K562 (cell line): Measurements from ENCODE around the gene TMEM120B. TPM values are rescaled to one million over a fixed set of nuclear protein-coding genes. Genes with fewer than 3 reads are reported as not detected.

Experiments
- ATAC-seq: fragments of 200-7000 bp; cut with Tn5 transposase; 3 replicates; pipeline ENCODE4 v1.9.1; 2020; ENCODE audit warnings: moderate library complexity
- BruUV-seq: library from RNA; stranded (reverse); fragments of 400-500 nt; replicated peaks from 2 replicates; lab custom pipeline; 2021; lab: Mats Ljungman, UMichigan
- CTCF ChIA-PET: fragments of 300-600 bp; formaldehyde crosslinking; extraction: SDS; loops from one replicate; lab custom pipeline; 2021; ENCODE audit warnings: low intra/inter-chr PET ratio; lab: Yijun Ruan, JAX
- POLR2A ChIA-PET: fragments of 300-600, 350-650 bp; sonication (Branson Sonifier 250); formaldehyde crosslinking; extraction: SDS; loops from one replicate; lab custom pipeline; 2021; ENCODE audit warnings: antibody characterized with exemption, inconsistent platforms; lab: Yijun Ruan, JAX
- DNase-seq, 4 experiments: peaks; one replicate each; pipeline versions ENCODE4 v3.0.0 to v3.0.0-alpha.2; 2011 to 2018; ENCODE audit warnings: low spot score in 3 of 4, mixed read lengths in 3 of 4; ENCODE audit errors: extremely low read depth in 1 of 4
- FAIRE-seq: peaks from 2 replicates; lab custom pipeline; 2011; peaks lifted over from hg19 to GRCh38; lab: Jason Lieb, UNC
- H2AFZ ChIP-seq: 2 replicates; pipeline ENCODE4 v1.6.0; 2011; ENCODE audit warnings: low read depth, low read length, control low read depth, inconsistent platforms
- H3K27ac ChIP-seq: fragments of 200-600 bp; 3 replicates; pipeline ENCODE4 v1.8.0; 2011; ENCODE audit warnings: low read depth, mild to moderate bottlenecking, control low read depth, inconsistent platforms, low read length, moderate library complexity, mixed read lengths; ENCODE audit errors: extremely low read depth
- H3K27me3 ChIP-seq, 2 experiments: fragments of 300-600 bp in 1 of 2; 2 replicates in 1 of 2; 3 replicates in 1 of 2; pipeline versions ENCODE4 v1.6.0 to v1.8.0; 2011; ENCODE audit warnings: inconsistent platforms in 2 of 2, low read length in 2 of 2, mild to moderate bottlenecking in 1 of 2, mixed read lengths in 1 of 2, moderate library complexity in 1 of 2; ENCODE audit not compliant: control insufficient read depth in 2 of 2, insufficient read depth in 2 of 2
- H3K36me3 ChIP-seq: fragments of 300-600 bp; 3 replicates; pipeline ENCODE4 v1.8.0; 2011; ENCODE audit warnings: mild to moderate bottlenecking, low read length, inconsistent platforms; ENCODE audit not compliant: control insufficient read depth, insufficient read depth
- H3K4me1 ChIP-seq, 2 experiments: fragments of 200-600 bp in 1 of 2; replicated peaks in 1 of 2; 2 replicates in 1 of 2; 3 replicates in 1 of 2; pipeline versions ENCODE4 v1.5.1 to v1.8.0; 2011; ENCODE audit warnings: inconsistent platforms in 2 of 2, low read length in 2 of 2, mild to moderate bottlenecking in 1 of 2, mixed read lengths in 1 of 2, moderate library complexity in 1 of 2; ENCODE audit not compliant: control insufficient read depth in 2 of 2, insufficient read depth in 2 of 2
- H3K4me2 ChIP-seq: 2 replicates; pipeline ENCODE4 v1.6.1; 2011; ENCODE audit warnings: low read length, control low read depth, inconsistent platforms, mixed read lengths; ENCODE audit not compliant: insufficient read depth
- H3K4me3 ChIP-seq: fragments of 200-600 bp; sonication (generic), shearing (Covaris generic); 2 replicates; pipeline ENCODE4 v1.5.1; 2016; ENCODE audit warnings: control low read depth, inconsistent platforms
- H3K79me2 ChIP-seq: fragments of 200-600 bp; 3 replicates; pipeline ENCODE4 v1.8.0; 2011; ENCODE audit warnings: low read length, inconsistent platforms; ENCODE audit not compliant: control insufficient read depth, insufficient read depth
- H3K9ac ChIP-seq, 2 experiments: 2 replicates each; pipeline versions ENCODE4 v1.6.0 to v1.6.1; 2011; ENCODE audit warnings: low read depth in 2 of 2, low read length in 2 of 2, control low read depth in 1 of 2, inconsistent platforms in 1 of 2, mild to moderate bottlenecking in 1 of 2, mixed read lengths in 1 of 2; ENCODE audit not compliant: insufficient read depth in 1 of 2
- H3K9me1 ChIP-seq: one replicate; pipeline ENCODE4 v1.6.0; 2011; ENCODE audit warnings: inconsistent platforms, mild to moderate bottlenecking, low read length, moderate library complexity; ENCODE audit not compliant: control insufficient read depth, insufficient read depth
- H3K9me3 ChIP-seq: replicated peaks from 2 replicates; pipeline ENCODE4 v1.5.1; 2011; ENCODE audit warnings: low read depth, low read length, inconsistent platforms; ENCODE audit not compliant: control insufficient read depth, insufficient read depth
- H4K20me1 ChIP-seq: replicated peaks from 2 replicates; pipeline ENCODE4 v1.6.1; 2011; ENCODE audit warnings: low read length, inconsistent platforms, mixed read lengths; ENCODE audit not compliant: control insufficient read depth, insufficient read depth
- CEBPB ChIP-seq: fragments of 450-650 bp; IDR thresholded peaks from 2 replicates; pipeline ENCODE4 v1.6.1; 2016; ENCODE audit warnings: missing genetic modification characterization, missing compliant biosample characterization
- RBM22 ChIP-seq: fragments of 200-400 bp; formaldehyde crosslinking; IDR thresholded peaks from 2 replicates; pipeline ENCODE4 v1.6.1; 2018; ENCODE audit warnings: low read length, low read depth; ENCODE audit not compliant: poor library complexity, severe bottlenecking
- SRF ChIP-seq, 2 experiments: fragments of 250-450, 450-650 bp in 1 of 2; sonication (Bioruptor Pico) in 1 of 2; sonication (generic) in 1 of 2; formaldehyde crosslinking; IDR thresholded peaks; 2 replicates each; pipeline versions ENCODE4 v1.5.0 to v1.5.1; 2020 to 2022; ENCODE audit warnings: mild to moderate bottlenecking in 1 of 2, missing genetic modification reagents in 1 of 2
- ZNF184 ChIP-seq: sonication (generic); formaldehyde crosslinking; IDR thresholded peaks from 2 replicates; pipeline ENCODE4 v1.5.0; 2020; ENCODE audit warnings: missing genetic modification reagents
- ZSCAN29 ChIP-seq: fragments of 450-650 bp; IDR thresholded peaks from 2 replicates; pipeline ENCODE4 v1.6.1; 2017
- ZZZ3 ChIP-seq: fragments of 450-650 bp; IDR thresholded peaks from 2 replicates; pipeline ENCODE4 v1.6.1; 2016; ENCODE audit warnings: antibody characterized with exemption, mild to moderate bottlenecking, moderate library complexity
- WGBS: fragments of 100-300 bp; shearing (Covaris generic); methylation state at CpG from one replicate; pipeline ENCODE4 v1.1.6; 2016; ENCODE audit warnings: low coverage, mixed read lengths; ENCODE audit not compliant: insufficient coverage; ENCODE audit errors: missing lambda C conversion rate; 5-methylcytosine and 5-hydroxymethylcytosine counted together
- in situ Hi-C: fragments of 300-500 bp; cut with MboI; formaldehyde crosslinking; loops from 4 replicates; pipeline ENCODE4 v1.15.0; 2018; ENCODE audit warnings: inconsistent platforms, mixed read lengths
- intact Hi-C: fragments of 100-400 bp; cut with micrococcal nuclease; formaldehyde crosslinking; loops from 2 replicates; pipeline ENCODE4 v1.14.2; 2022
- polyA plus RNA-seq, 8 experiments: library from polyadenylated mRNA; depleted of rRNA in 4 of 8; stranded (reverse) in 5 of 8; unstranded in 3 of 8; fragments of >200 nt; fragmentation: Nextera tagmentation in 2 of 8; fragmentation: Illumina TruSeq in 1 of 8; extraction: Ambion mirVana in 2 of 8; extraction: Trizol in 1 of 8; gene quantifications; 2 replicates each; pipeline versions ENCODE4 v1.2.1 to v1.2.3, GENCODE V29; 2011 to 2014; ENCODE audit warnings: inconsistent platforms in 1 of 8, missing spikeins in 1 of 8
- total RNA-seq, 7 experiments: library from RNA; depleted of rRNA in 6 of 7; stranded (reverse); fragments of >200 nt in 6 of 7; fragmentation: Illumina TruSeq in 2 of 7; extraction: Trizol in 2 of 7; gene quantifications; 2 replicates each; pipeline versions ENCODE4 v1.2.1 to v1.2.3, GENCODE V29; 2011 to 2021; ENCODE audit warnings: low replicate concordance in 1 of 7
- TF ChIP-seq, protein P1 (sequence below): sonication (generic); formaldehyde crosslinking; IDR thresholded peaks from 2 replicates; pipeline ENCODE4 v1.8.1; 2023; ENCODE audit warnings: mild to moderate bottlenecking, missing genetic modification reagents, moderate library complexity
- TF ChIP-seq, protein P2 (sequence below): fragments of 250-450 bp; sonication (Bioruptor Pico); IDR thresholded peaks from 2 replicates; pipeline ENCODE4 v1.8.0; 2022; ENCODE audit warnings: inconsistent platforms
- TF ChIP-seq, protein P3 (sequence below): fragments of 450-650 bp; IDR thresholded peaks from 2 replicates; pipeline ENCODE4 v1.6.1; 2017; ENCODE audit warnings: antibody characterized with exemption, mild to moderate bottlenecking
- TF ChIP-seq, protein P4 (sequence below): sonication (generic); formaldehyde crosslinking; IDR thresholded peaks from 2 replicates; pipeline ENCODE4 v1.9.0; 2022; ENCODE audit warnings: mild to moderate bottlenecking, missing genetic modification reagents
- TF ChIP-seq, protein P5 (sequence below): sonication (generic); formaldehyde crosslinking; IDR thresholded peaks from 2 replicates; pipeline ENCODE4 v1.8.0; 2022; ENCODE audit warnings: mild to moderate bottlenecking, missing genetic modification reagents
- TF ChIP-seq, protein P6 (sequence below): sonication (generic); formaldehyde crosslinking; IDR thresholded peaks from 2 replicates; pipeline ENCODE4 v1.8.1; 2022; ENCODE audit warnings: missing genetic modification reagents

The TMEM120B gene
- total and polyA plus RNA-seq, 9 of the 15 experiments (the other 6 are each of a cell fraction or from before 2014, with no cell fraction given): 1.7 to 18.6 (median 7.4) TPM

DNA sequence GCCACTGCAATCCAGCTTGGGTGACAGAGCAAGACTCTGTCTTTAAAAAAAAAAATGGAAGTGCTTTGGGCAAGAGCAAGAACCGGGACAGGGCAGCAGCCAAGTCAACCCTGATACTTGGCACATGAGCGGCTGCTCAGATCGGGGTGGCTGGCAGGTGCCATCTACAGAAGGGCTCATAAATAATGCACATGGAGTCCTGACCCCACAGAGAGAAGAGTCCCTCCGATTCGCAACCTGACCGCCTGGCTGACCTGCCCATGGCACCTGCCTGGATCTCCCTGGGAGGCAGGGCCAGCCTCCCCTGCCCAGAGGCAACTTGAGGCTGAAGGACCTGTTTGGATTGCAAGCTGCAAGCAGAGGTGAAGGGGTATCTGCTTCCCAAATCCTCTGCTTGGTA lies 9.6 kb upstream of the TMEM120B start:
- no peaks in the 10 kb centered on the region for H4K20me1 ChIP-seq
- CTCF ChIA-PET: no interaction called here
- BruUV-seq: no TSS peak
- TF ChIP-seq, protein P1, sequence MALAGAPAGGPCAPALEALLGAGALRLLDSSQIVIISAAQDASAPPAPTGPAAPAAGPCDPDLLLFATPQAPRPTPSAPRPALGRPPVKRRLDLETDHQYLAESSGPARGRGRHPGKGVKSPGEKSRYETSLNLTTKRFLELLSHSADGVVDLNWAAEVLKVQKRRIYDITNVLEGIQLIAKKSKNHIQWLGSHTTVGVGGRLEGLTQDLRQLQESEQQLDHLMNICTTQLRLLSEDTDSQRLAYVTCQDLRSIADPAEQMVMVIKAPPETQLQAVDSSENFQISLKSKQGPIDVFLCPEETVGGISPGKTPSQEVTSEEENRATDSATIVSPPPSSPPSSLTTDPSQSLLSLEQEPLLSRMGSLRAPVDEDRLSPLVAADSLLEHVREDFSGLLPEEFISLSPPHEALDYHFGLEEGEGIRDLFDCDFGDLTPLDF: no peak
- TF ChIP-seq, protein P2, sequence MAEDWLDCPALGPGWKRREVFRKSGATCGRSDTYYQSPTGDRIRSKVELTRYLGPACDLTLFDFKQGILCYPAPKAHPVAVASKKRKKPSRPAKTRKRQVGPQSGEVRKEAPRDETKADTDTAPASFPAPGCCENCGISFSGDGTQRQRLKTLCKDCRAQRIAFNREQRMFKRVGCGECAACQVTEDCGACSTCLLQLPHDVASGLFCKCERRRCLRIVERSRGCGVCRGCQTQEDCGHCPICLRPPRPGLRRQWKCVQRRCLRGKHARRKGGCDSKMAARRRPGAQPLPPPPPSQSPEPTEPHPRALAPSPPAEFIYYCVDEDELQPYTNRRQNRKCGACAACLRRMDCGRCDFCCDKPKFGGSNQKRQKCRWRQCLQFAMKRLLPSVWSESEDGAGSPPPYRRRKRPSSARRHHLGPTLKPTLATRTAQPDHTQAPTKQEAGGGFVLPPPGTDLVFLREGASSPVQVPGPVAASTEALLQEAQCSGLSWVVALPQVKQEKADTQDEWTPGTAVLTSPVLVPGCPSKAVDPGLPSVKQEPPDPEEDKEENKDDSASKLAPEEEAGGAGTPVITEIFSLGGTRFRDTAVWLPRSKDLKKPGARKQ (CRISPR knock-in tag): no peak
- TF ChIP-seq ZSCAN29 (no peak), ZNF184 (CRISPR knock-in tag) (no peak), RBM22 (no peak), SRF (CRISPR knock-in tag; IDR thresholded peaks at IDR 0.05) (no peak), ZZZ3 (no peak), CEBPB (tag) (no peak)
- TF ChIP-seq, protein P3, sequence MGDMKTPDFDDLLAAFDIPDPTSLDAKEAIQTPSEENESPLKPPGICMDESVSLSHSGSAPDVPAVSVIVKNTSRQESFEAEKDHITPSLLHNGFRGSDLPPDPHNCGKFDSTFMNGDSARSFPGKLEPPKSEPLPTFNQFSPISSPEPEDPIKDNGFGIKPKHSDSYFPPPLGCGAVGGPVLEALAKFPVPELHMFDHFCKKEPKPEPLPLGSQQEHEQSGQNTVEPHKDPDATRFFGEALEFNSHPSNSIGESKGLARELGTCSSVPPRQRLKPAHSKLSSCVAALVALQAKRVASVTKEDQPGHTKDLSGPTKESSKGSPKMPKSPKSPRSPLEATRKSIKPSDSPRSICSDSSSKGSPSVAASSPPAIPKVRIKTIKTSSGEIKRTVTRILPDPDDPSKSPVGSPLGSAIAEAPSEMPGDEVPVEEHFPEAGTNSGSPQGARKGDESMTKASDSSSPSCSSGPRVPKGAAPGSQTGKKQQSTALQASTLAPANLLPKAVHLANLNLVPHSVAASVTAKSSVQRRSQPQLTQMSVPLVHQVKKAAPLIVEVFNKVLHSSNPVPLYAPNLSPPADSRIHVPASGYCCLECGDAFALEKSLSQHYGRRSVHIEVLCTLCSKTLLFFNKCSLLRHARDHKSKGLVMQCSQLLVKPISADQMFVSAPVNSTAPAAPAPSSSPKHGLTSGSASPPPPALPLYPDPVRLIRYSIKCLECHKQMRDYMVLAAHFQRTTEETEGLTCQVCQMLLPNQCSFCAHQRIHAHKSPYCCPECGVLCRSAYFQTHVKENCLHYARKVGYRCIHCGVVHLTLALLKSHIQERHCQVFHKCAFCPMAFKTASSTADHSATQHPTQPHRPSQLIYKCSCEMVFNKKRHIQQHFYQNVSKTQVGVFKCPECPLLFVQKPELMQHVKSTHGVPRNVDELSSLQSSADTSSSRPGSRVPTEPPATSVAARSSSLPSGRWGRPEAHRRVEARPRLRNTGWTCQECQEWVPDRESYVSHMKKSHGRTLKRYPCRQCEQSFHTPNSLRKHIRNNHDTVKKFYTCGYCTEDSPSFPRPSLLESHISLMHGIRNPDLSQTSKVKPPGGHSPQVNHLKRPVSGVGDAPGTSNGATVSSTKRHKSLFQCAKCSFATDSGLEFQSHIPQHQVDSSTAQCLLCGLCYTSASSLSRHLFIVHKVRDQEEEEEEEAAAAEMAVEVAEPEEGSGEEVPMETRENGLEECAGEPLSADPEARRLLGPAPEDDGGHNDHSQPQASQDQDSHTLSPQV: no peak
- TF ChIP-seq, protein P4, sequence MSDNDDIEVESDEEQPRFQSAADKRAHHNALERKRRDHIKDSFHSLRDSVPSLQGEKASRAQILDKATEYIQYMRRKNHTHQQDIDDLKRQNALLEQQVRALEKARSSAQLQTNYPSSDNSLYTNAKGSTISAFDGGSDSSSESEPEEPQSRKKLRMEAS (CRISPR knock-in tag): no peak
- TF ChIP-seq, protein P5, sequence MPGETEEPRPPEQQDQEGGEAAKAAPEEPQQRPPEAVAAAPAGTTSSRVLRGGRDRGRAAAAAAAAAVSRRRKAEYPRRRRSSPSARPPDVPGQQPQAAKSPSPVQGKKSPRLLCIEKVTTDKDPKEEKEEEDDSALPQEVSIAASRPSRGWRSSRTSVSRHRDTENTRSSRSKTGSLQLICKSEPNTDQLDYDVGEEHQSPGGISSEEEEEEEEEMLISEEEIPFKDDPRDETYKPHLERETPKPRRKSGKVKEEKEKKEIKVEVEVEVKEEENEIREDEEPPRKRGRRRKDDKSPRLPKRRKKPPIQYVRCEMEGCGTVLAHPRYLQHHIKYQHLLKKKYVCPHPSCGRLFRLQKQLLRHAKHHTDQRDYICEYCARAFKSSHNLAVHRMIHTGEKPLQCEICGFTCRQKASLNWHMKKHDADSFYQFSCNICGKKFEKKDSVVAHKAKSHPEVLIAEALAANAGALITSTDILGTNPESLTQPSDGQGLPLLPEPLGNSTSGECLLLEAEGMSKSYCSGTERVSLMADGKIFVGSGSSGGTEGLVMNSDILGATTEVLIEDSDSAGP: no peak
- TF ChIP-seq, protein P6, sequence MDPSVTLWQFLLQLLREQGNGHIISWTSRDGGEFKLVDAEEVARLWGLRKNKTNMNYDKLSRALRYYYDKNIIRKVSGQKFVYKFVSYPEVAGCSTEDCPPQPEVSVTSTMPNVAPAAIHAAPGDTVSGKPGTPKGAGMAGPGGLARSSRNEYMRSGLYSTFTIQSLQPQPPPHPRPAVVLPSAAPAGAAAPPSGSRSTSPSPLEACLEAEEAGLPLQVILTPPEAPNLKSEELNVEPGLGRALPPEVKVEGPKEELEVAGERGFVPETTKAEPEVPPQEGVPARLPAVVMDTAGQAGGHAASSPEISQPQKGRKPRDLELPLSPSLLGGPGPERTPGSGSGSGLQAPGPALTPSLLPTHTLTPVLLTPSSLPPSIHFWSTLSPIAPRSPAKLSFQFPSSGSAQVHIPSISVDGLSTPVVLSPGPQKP: no peak

More for the DNA sequence above, 9.6 kb upstream of the TMEM120B start:
- DNase-seq: no peak
- Histone ChIP-seq H3K4me2 (no peak overlapping the region), H3K79me2 (no peaks in the 10 kb centered on the region), H3K9me1 (no peaks in the 10 kb centered on the region), H3K27ac (no peak overlapping the region), H3K4me1 (no peaks in the 10 kb centered on the region; a peak in 1 of 5 replicates), H3K27me3 (no peaks in the 10 kb centered on the region), H3K9me3 (no peaks in the 10 kb centered on the region), H3K9ac (no peak overlapping the region), H3K36me3 (no peaks in the 10 kb centered on the region), H2AFZ (no peak overlapping the region), H3K4me3 (no peak overlapping the region)
- intact Hi-C loops (no loop called here), in situ Hi-C loops (loop anchor here (5.0 kb wide), 1 partner anchor 184 kb away; the partner anchor contains the start of gene PSMD9)
- no peak for FAIRE-seq
- POLR2A ChIA-PET: interaction anchor here (0.6 to 0.7 kb wide), 2 partner anchors 301 to 1472 kb away, joined by 3 to 4 read pairs; no protein-coding TSS in a partner anchor
- 59% methylated on average over 6 of the region's 6 CpGs for WGBS
- ATAC-seq: no peak
